GM18951 (cell line): Measurements from ENCODE around the gene DDIAS.
"Not testable (repeated sequence)": the region's sequence is repeated elsewhere in the genome, so short reads cannot be mapped to it uniquely, and the experiment has no call there.

ENCODE experiments used
- POLR2A ChIP-seq: IDR thresholded peaks from 4 replicates; pipeline ENCODE4 v1.6.1; 2011; ENCODE audit warnings: mild to moderate bottlenecking; ENCODE audit not compliant: insufficient read length, insufficient read depth; ENCODE audit errors: extremely low read depth
- in situ Hi-C: fragments of 300-500 bp; cut with MboI; formaldehyde crosslinking; loops from one replicate; pipeline ENCODE4 v1.12.0; 2022; ENCODE audit warnings: low sequenced_read_pairs, mixed read lengths, inconsistent platforms; ENCODE audit not compliant: unreplicated experiment

DDIAS gene

GRCh38 chr11:82959987-82960778 lies 58.6 kb downstream of the DDIAS start:
- in situ Hi-C loops, result no loop called here
- TF ChIP-seq POLR2A, result no peak

- in situ Hi-C loops, result no loop called here
Measured at GRCh38 chr11:82960779-82961143, 59.2 kb downstream of the DDIAS start.

DNA sequence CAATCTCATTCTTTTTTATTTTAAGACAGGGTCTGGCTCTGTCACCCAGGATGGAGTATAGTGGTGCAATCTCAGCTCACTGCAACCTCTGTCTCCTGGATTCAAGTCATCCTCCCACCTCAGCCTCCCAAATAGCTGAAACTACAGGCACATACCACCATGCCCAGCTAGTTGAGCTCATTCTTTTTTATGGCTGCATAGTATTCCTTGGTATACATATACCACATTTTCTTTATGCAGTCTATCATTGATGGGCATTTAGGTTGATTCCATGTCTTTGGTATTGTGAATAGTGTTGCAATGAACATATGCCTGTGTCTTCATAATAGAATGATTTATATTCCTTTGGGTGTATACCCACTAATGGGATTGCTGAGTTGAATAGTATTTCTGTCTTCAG lies 60.5 kb downstream of the DDIAS start:
- in situ Hi-C loops, result not testable (repeated sequence)

More at GRCh38 chr11:82960779-82961143, 59.2 kb downstream of the DDIAS start:
- TF ChIP-seq POLR2A, result no peak

GRCh38 chr11:82967381-82967780 lies 65.8 kb downstream of the DDIAS start:
- no peak for TF ChIP-seq POLR2A
- in situ Hi-C loops, result no loop called here

DNA sequence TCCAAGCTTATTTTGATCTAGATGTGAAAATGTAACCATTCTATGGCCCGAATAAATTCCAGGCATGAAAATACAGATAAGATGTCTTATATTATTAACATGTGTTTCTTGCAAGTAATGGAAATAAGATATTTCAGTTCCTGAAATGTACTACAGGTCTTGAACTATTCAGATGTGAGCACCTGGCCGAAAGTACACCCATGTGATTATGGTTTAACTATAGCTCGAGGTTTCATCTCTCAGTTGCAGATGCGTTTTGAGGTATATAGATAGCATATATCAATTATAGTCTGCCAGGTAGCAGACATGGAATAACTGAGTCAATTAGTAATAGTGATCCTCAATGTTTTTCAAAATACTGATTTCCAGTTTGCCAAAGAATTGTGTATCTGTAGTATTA lies 68.3 kb downstream of the DDIAS start:
- in situ Hi-C loops, result no loop called here
- TF ChIP-seq POLR2A, result no peak

DNA sequence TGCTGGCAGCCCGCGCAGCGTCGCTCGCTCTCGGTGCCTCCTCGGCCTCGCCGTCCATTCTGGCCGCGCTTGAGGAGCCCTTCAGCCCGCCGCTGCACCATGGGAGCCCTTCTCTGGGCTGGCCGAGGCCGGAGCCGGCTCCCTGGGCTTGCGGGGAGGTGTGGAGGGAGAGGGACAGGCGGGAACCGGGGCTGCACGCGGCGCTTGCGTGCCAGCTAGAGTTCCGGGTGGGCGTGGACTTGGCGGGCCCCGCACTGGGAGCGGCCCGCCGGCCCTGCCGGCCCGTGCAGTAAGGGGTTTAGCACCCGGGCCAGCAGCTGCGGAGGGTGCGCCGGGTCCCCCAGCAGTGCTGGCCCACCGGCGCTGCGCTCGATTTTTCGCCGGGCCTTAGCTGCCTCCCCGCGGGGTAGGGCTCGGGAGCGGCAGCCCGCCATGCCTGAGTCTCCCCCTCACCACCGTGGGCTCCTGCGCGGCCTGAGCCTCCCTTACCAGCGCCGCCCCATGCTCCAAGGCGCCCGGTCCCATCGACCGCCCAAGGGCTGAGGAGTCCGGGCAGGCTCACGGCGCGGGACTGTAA lies 69.1 kb downstream of the DDIAS start:
- in situ Hi-C loops, result not testable (repeated sequence)

DNA sequence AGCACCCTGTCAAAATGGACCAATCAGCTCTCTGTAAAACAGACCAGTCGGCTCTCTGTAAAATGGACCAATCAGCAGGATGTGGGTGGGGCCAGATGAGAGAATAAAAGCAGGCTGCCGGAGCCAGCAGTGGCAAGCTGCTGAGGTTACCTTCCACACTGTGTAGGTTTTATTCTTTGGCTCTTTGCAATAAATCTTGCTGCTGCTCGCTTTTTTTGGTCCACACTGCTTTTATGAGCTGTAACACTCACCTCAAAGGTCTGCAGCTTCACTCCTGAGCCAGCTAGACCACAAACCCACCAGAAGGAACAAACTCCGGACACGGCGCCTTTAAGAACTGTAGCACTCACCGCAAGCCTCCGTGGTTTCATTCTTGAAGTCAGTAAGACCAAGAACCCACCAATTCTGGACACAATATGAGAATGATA lies 70.0 kb downstream of the DDIAS start:
- in situ Hi-C loops, result not testable (repeated sequence)

DNA sequence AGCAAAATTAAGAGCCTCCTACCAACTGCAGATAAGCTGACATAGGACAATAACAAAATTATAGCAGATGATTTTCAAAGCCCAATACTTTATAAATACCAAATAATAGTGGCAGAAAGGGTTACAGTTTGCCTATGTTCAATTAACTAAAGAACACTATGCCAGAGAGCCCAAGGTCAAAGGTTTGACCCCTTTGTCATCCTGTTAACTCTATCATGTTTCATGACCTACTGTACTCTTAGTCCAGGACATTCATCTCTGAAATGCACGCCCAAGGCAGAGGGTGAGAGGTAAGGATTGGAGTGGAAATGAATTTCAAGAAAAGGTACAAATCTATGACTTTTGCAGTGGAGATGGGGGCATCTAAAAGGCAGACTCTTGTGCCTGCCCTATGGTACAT lies 70.6 kb downstream of the DDIAS start:
- TF ChIP-seq POLR2A, result no peak
- in situ Hi-C loops, result no loop called here

- no peak for TF ChIP-seq POLR2A
- in situ Hi-C loops, result no loop called here
Measured at GRCh38 chr11:82974135-82974534, 72.6 kb downstream of the DDIAS start.

- in situ Hi-C loops, result no loop called here
Measured at GRCh38 chr11:82974851-82975250, 73.3 kb downstream of the DDIAS start.

GRCh38 chr11:82975882-82976281 lies 74.3 kb downstream of the DDIAS start:
- no peak for TF ChIP-seq POLR2A
- in situ Hi-C loops, result no loop called here

More at GRCh38 chr11:82974851-82975250, 73.3 kb downstream of the DDIAS start:
- no peak for TF ChIP-seq POLR2A

DNA sequence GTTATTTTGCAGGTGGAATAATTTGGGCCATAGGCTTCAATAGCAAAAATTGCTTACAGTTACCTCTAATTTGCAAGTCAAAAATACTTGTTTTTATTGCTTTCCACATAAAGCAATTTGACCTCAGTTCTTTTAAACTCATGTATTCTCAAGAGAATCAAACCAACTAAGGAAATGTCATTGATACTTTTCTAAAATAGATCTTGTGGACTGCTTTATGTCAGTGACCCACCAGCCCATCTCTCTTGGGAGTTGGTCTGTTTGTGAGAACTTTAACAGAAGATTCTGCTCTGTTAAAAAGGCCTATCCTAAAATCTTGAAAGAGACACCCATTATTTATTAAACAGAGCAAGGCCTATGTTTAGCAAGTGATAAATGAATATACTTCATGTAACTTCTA lies 75.2 kb downstream of the DDIAS start:
- in situ Hi-C loops, result no loop called here
- no peak for TF ChIP-seq POLR2A

- no peak for TF ChIP-seq POLR2A
- in situ Hi-C loops, result no loop called here
Measured at GRCh38 chr11:82978422-82979099, 77.0 kb downstream of the DDIAS start.

GRCh38 chr11:82979824-82980223 lies 78.3 kb downstream of the DDIAS start:
- TF ChIP-seq POLR2A, result no peak
- in situ Hi-C loops, result no loop called here

GRCh38 chr11:82980292-82980691 lies 78.8 kb downstream of the DDIAS start:
- in situ Hi-C loops, result no loop called here
- no peak for TF ChIP-seq POLR2A
